ENCODE measurements around the gene FRMD8. TPM values are rescaled to one million over a fixed set of nuclear protein-coding genes. Genes with fewer than 3 reads are reported as not detected.

FRMD8 gene
- total RNA-seq, 1 donor from 2014 or later: 8.4 TPM

DNA sequence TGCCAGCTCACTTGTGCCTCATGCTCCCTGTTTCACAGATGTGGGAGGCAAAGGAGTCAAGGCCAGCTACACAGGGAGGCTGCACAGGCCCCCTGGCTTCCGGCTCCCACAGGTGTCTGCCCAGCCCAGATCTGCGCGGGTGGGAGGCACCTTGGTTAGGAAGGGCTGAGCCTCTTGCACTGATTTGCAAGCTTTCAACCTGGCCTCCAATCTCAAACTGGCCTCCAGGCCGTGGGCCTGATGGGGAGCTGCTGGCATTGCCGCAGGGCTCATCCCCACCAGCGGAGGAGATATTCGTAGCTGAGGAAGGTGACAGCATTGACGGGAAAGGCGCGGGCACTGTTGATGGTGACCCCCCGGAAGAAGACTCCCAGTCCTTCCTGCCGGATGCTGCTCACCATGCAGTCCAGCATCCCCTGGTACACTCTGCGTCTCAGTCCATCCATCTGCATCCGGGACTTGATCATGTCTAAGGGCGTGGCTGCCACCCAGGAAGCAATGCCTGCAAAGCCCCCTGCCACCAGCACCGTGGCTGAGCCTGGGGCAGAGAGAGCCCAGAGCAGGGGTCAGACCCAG lies 10.2 kb upstream of the FRMD8 start:
- TF ChIP-seq, protein P1, sequence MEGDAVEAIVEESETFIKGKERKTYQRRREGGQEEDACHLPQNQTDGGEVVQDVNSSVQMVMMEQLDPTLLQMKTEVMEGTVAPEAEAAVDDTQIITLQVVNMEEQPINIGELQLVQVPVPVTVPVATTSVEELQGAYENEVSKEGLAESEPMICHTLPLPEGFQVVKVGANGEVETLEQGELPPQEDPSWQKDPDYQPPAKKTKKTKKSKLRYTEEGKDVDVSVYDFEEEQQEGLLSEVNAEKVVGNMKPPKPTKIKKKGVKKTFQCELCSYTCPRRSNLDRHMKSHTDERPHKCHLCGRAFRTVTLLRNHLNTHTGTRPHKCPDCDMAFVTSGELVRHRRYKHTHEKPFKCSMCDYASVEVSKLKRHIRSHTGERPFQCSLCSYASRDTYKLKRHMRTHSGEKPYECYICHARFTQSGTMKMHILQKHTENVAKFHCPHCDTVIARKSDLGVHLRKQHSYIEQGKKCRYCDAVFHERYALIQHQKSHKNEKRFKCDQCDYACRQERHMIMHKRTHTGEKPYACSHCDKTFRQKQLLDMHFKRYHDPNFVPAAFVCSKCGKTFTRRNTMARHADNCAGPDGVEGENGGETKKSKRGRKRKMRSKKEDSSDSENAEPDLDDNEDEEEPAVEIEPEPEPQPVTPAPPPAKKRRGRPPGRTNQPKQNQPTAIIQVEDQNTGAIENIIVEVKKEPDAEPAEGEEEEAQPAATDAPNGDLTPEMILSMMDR (IDR thresholded peaks at IDR 0.05; ENCODE audit: borderline replicate concordance): no peak
- Histone ChIP-seq H3K4me1 (peaks cover 33% of the 10 kb centered on the region), H3K27ac (replicated peaks) (no peak overlapping the region), H3K9me3 (replicated peaks) (no peaks in the 10 kb centered on the region), H3K36me3 (no peaks in the 10 kb centered on the region), H3K27me3 (ENCODE audit: low read depth) (no peaks in the 10 kb centered on the region), H3K4me3 (no peak overlapping the region)
- DNase-seq: no peak
- intact Hi-C loops (cut with micrococcal nuclease): no loop called here

GRCh38 chr11:65377036-65377435 lies 9.4 kb upstream of the FRMD8 start:
- Histone ChIP-seq H3K27ac (replicated peaks) (no peak overlapping the region), H3K27me3 (ENCODE audit: low read depth) (no peaks in the 10 kb centered on the region), H3K36me3 (no peaks in the 10 kb centered on the region), H3K9me3 (replicated peaks) (no peaks in the 10 kb centered on the region), H3K4me1 (peaks cover 33% of the 10 kb centered on the region), H3K4me3 (no peak overlapping the region)
- DNase-seq: no peak
- intact Hi-C loops (cut with micrococcal nuclease): no loop called here
- TF ChIP-seq, protein P1 (IDR thresholded peaks at IDR 0.05; ENCODE audit: borderline replicate concordance): no peak

GRCh38 chr11:65377777-65378176 lies 8.7 kb upstream of the FRMD8 start:
- Histone ChIP-seq H3K4me1 (peaks cover 34% of the 10 kb centered on the region), H3K4me3 (no peak overlapping the region), H3K27ac (replicated peaks) (no peak overlapping the region), H3K36me3 (no peaks in the 10 kb centered on the region), H3K27me3 (ENCODE audit: low read depth) (no peaks in the 10 kb centered on the region), H3K9me3 (replicated peaks) (no peaks in the 10 kb centered on the region)
- intact Hi-C loops (cut with micrococcal nuclease): no loop called here
- TF ChIP-seq, protein P1 (IDR thresholded peaks at IDR 0.05; ENCODE audit: borderline replicate concordance): no peak
- DNase-seq: no peak

DNA sequence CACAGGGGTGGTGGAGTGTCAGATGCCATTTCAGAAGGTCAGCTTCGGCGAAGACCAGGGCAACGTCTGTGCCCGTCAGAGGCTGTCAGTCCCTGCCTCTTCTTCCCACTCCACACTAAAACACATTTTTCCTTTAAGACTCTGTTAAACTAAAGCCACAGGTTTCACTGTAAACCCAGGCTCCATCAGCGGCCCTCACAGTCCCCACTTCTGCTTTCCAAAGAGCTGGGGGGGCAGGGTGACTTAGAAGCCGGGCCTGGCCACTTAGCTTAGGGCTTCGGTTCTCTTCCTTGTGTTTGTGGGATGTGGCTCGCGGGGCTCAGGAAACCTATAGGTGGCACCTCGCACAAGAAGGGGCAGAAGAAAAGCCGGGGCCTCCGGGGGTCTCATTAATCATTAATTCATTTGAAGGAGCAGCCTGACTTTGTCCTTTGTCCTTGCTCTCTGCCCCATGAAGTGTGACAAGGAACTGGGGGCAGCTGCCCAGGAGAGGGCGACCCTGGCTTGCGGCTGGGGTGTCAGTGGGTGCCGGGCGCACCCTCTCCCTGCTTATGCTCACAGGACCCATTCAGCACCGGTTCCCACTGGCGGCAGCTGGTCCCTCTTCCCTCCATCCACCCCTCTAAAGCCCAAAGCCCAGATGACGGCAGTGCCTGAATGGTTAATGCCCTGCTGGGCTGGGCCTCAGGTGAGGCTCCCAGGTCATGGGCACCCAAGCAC lies 8.1 kb upstream of the FRMD8 start:
- Histone ChIP-seq H3K9me3 (replicated peaks) (no peaks in the 10 kb centered on the region), H3K4me3 (no peak overlapping the region), H3K27me3 (ENCODE audit: low read depth) (no peaks in the 10 kb centered on the region), H3K4me1 (peaks cover 40% of the 10 kb centered on the region), H3K36me3 (no peaks in the 10 kb centered on the region), H3K27ac (replicated peaks) (no peak overlapping the region)
- TF ChIP-seq, protein P1 (IDR thresholded peaks at IDR 0.05; ENCODE audit: borderline replicate concordance): no peak
- intact Hi-C loops (cut with micrococcal nuclease): no loop called here
- DNase-seq: no peak

GRCh38 chr11:65378928-65379638 lies 7.4 kb upstream of the FRMD8 start:
- intact Hi-C loops (cut with micrococcal nuclease): no loop called here
- Histone ChIP-seq H3K4me1 (peaks cover 47% of the 10 kb centered on the region), H3K27ac (replicated peaks) (no peak overlapping the region), H3K9me3 (replicated peaks) (no peaks in the 10 kb centered on the region), H3K4me3 (no peak overlapping the region), H3K36me3 (no peaks in the 10 kb centered on the region), H3K27me3 (ENCODE audit: low read depth) (no peaks in the 10 kb centered on the region)
- DNase-seq: no peak
- TF ChIP-seq, protein P1 (IDR thresholded peaks at IDR 0.05; ENCODE audit: borderline replicate concordance): no peak
